Measurements from ENCODE around the gene ABI3BP. TPM values are rescaled to one million over a fixed set of nuclear protein-coding genes. Genes with fewer than 3 reads are reported as not detected.

ABI3BP gene
- total RNA-seq, 1 experiment from 2014 or later, result 0.15 TPM

DNA sequence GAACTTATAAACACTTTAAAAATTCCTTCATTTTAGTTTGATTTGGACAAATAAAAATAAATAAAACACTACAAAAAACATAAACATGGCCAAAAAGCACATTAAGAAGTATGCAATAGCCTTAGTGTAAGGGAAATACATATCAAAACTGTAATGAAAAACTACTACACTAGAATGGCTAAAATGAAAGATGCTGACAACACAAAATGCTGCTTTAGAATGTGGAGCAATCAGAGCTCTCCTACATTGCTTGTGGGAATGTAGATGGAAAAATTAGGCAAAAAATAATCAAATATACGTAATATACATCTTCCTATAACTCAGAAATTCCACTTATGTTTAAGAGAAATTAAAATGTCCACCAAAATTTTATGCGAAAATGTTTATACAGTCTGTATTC lies 96.2 kb downstream of the ABI3BP start:
- no peak overlapping the region for H3K4me2 ChIP-seq (ENCODE audit: low read length)
- POLR2A ChIA-PET, result no interaction called here
- no peaks in the 10 kb centered on the region for H4K20me1 ChIP-seq (ENCODE audit: insufficient read depth)
- H3K79me2 ChIP-seq (ENCODE audit: insufficient read depth, low read length), result no peaks in the 10 kb centered on the region
- no peak overlapping the region for H3K27ac ChIP-seq (ENCODE audit: low read depth, low read length)
- intact Hi-C loops (cut with micrococcal nuclease), result loop anchor here (10.0 kb wide), 1 partner anchor 582 kb away; no protein-coding TSS in a partner anchor
- ATAC-seq (no peak), DNase-seq (ENCODE audit: low read depth, low spot score) (no peak)
- no peaks in the 10 kb centered on the region for H3K4me1 ChIP-seq (ENCODE audit: control insufficient read depth in 1 of 2, insufficient read depth in 2 of 2, low read length in 2 of 2)
- H3K9me2 ChIP-seq (ENCODE audit: insufficient read depth), result no peaks in the 10 kb centered on the region
- H3K4me3 ChIP-seq (replicated peaks in 1 of 2; ENCODE audit: low read depth in 1 of 2, low read length in 2 of 2), result no peak overlapping the region
- no peaks in the 10 kb centered on the region for H3K36me3 ChIP-seq (ENCODE audit: control insufficient read depth in 1 of 2, insufficient read depth in 2 of 2, low read length in 2 of 2)
- TF ChIP-seq SRF (IDR thresholded peaks at IDR 0.05; ENCODE audit: low read depth) (no peak), ZNF274 (IDR thresholded peaks at IDR 0.05; ENCODE audit: low read depth, low read length) (no peak), FOSL1 (IDR thresholded peaks at IDR 0.05; ENCODE audit: low read depth) (no peak)
- H3K9me3 ChIP-seq (ENCODE audit: control insufficient read depth in 1 of 2, insufficient read depth in 1 of 2, low read depth in 1 of 2, low read length in 2 of 2), result no peaks in the 10 kb centered on the region
- CTCF ChIA-PET, result no interaction called here
- RAD21 ChIA-PET (ENCODE audit: low non-redundant PET in 1 of 2, low total read pairs in 2 of 2, uncharacterized antibody in 2 of 2, unreplicated experiment in 2 of 2), result no interaction called here
- no peak overlapping the region for H3K9ac ChIP-seq (ENCODE audit: low read length)
- H2AFZ ChIP-seq (ENCODE audit: low read depth, low read length, poor library complexity, severe bottlenecking), result no peak overlapping the region
- no TSS peak for BruUV-seq (replicated peaks)
- H3K27me3 ChIP-seq (ENCODE audit: insufficient read depth, low read length), result no peaks in the 10 kb centered on the region

DNA sequence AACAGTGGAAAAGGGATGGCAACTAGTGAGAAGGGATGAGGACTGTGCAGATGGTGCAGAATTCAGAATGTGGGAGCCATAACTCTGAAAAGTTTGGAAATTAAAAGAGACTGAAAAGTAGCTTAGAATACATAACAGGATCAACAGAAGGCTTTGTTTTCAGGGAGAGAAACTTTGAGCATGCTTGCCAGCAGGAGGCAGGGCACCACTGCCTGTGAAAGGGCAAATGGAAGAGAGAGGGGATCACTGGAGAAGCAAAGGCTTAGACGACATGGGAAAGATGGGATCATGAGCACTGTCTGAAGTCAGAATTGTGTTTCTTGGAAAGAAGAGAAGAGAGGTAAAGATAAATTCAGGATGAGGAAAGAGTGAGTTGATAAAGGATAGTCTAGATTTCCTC lies 99.6 kb downstream of the ABI3BP start:
- no peak overlapping the region for H3K27ac ChIP-seq (ENCODE audit: low read depth, low read length)
- CTCF ChIA-PET, result interaction anchor here (0.6 to 3.0 kb wide), 9 partner anchors 8 to 488 kb away, joined by 3 to 51 read pairs (median 3); no protein-coding TSS in a partner anchor
- H3K4me1 ChIP-seq (ENCODE audit: control insufficient read depth in 1 of 2, insufficient read depth in 2 of 2, low read length in 2 of 2), result no peaks in the 10 kb centered on the region
- TF ChIP-seq, protein P1, sequence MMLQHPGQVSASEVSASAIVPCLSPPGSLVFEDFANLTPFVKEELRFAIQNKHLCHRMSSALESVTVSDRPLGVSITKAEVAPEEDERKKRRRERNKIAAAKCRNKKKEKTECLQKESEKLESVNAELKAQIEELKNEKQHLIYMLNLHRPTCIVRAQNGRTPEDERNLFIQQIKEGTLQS (IDR thresholded peaks at IDR 0.05), result no peak
- peak; percentile 78 for TF ChIP-seq RAD21 (IDR thresholded peaks at IDR 0.05; ENCODE audit: low read depth)
- peak; percentile 53 to 71 (median 58); a peak in 5 of 6 replicates for TF ChIP-seq CTCF (IDR thresholded peaks at IDR 0.05 in 2 of 3, conservative IDR thresholded peaks at IDR 0.05 in 1 of 3; ENCODE audit: borderline replicate concordance in 1 of 3, insufficient read depth in 1 of 3, low read depth in 2 of 3, low read length in 2 of 3)
- intact Hi-C loops (cut with micrococcal nuclease), result loop anchor here (1.0 to 10.0 kb wide), 3 partner anchors 303 to 579 kb away; no protein-coding TSS in a partner anchor
- ATAC-seq (peak; percentile 75), DNase-seq (ENCODE audit: low read depth, low spot score) (no peak)
- no peaks in the 10 kb centered on the region for H3K79me2 ChIP-seq (ENCODE audit: insufficient read depth, low read length)
- H3K9me3 ChIP-seq (ENCODE audit: control insufficient read depth in 1 of 2, insufficient read depth in 1 of 2, low read depth in 1 of 2, low read length in 2 of 2), result no peaks in the 10 kb centered on the region
- no peaks in the 10 kb centered on the region for H3K27me3 ChIP-seq (ENCODE audit: insufficient read depth, low read length)
- RAD21 ChIA-PET (ENCODE audit: low non-redundant PET in 1 of 2, low total read pairs in 2 of 2, uncharacterized antibody in 2 of 2, unreplicated experiment in 2 of 2), result interaction anchor here (0.8 to 1.5 kb wide), 2 partner anchors 302 kb away, joined by 4 to 6 read pairs; no protein-coding TSS in a partner anchor
- no peak overlapping the region for H3K4me2 ChIP-seq (ENCODE audit: low read length)
- no peak overlapping the region for H3K9ac ChIP-seq (ENCODE audit: low read length)
- no peak overlapping the region for H2AFZ ChIP-seq (ENCODE audit: low read depth, low read length, poor library complexity, severe bottlenecking)
- no peaks in the 10 kb centered on the region for H3K9me2 ChIP-seq (ENCODE audit: insufficient read depth)
- H3K4me3 ChIP-seq (replicated peaks in 1 of 2; ENCODE audit: low read depth in 1 of 2, low read length in 2 of 2), result no peak overlapping the region
- BruUV-seq (replicated peaks), result no TSS peak
- H3K36me3 ChIP-seq (ENCODE audit: control insufficient read depth in 1 of 2, insufficient read depth in 2 of 2, low read length in 2 of 2), result no peaks in the 10 kb centered on the region
- POLR2A ChIA-PET, result no interaction called here
- H4K20me1 ChIP-seq (ENCODE audit: insufficient read depth), result no peaks in the 10 kb centered on the region
